Measurements from ENCODE around the gene EXOC5. TPM values are rescaled to one million over a fixed set of nuclear protein-coding genes. Genes with fewer than 3 reads are reported as not detected.

EXOC5 gene
- total RNA-seq, 1 donor: 107 TPM

DNA sequence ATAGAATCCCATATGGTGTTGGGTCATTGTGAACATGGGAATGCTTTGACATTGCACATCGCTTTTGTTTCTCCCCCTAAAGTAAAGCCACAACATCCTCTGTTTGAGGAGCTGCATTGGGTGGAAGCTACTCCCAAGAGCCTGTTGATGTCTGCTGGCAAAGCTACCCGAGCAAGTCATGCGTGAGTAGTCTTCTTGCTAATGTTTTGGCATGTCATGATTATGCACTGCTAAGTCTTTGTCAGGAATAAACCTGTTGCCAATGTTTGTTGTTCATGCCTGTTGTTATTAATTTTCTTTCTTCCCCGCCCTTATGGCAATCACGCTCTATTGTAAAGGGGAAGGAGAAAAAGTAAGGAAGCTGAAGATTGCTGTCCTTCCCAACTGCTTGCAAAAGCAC, 97.3 kb downstream of the EXOC5 start:
- DNase-seq (ENCODE audit: low read depth): no peak
- H3K4me3 ChIP-seq (ENCODE audit: low read depth, low read length): no peak overlapping the region
- TF ChIP-seq, protein P1, sequence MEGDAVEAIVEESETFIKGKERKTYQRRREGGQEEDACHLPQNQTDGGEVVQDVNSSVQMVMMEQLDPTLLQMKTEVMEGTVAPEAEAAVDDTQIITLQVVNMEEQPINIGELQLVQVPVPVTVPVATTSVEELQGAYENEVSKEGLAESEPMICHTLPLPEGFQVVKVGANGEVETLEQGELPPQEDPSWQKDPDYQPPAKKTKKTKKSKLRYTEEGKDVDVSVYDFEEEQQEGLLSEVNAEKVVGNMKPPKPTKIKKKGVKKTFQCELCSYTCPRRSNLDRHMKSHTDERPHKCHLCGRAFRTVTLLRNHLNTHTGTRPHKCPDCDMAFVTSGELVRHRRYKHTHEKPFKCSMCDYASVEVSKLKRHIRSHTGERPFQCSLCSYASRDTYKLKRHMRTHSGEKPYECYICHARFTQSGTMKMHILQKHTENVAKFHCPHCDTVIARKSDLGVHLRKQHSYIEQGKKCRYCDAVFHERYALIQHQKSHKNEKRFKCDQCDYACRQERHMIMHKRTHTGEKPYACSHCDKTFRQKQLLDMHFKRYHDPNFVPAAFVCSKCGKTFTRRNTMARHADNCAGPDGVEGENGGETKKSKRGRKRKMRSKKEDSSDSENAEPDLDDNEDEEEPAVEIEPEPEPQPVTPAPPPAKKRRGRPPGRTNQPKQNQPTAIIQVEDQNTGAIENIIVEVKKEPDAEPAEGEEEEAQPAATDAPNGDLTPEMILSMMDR (IDR thresholded peaks at IDR 0.05; ENCODE audit: insufficient read depth, low read depth, low read length): no peak

DNA sequence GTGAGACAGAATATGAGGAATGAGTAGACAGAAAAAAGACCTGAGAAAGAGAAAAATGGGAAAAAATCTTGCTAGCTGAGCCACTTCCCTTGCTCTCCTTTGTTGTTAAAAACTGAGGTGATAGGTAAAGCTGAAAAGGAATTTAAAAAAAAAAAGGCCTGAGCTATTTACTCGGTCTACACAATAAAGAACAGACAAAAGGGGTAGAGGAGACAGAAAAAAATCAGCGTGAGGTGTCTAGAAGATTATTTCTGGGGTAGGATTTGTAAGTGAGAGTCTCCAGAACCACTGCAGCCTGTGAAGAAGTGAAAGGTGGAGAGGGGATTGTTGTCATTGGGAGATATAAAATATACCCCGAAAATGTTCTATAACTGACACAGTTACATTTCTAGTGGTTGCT, 98.8 kb downstream of the EXOC5 start:
- DNase-seq (ENCODE audit: low read depth): no peak
- TF ChIP-seq, protein P1 (IDR thresholded peaks at IDR 0.05; ENCODE audit: insufficient read depth, low read depth, low read length): no peak
- H3K4me3 ChIP-seq (ENCODE audit: low read depth, low read length): no peak overlapping the region

- DNase-seq (ENCODE audit: low read depth): no peak
- TF ChIP-seq, protein P1 (IDR thresholded peaks at IDR 0.05; ENCODE audit: insufficient read depth, low read depth, low read length): no peak
- H3K4me3 ChIP-seq (ENCODE audit: low read depth, low read length): no peak overlapping the region
Measured at GRCh38 chr14:57168138-57168679, 100.5 kb downstream of the EXOC5 start.

DNA sequence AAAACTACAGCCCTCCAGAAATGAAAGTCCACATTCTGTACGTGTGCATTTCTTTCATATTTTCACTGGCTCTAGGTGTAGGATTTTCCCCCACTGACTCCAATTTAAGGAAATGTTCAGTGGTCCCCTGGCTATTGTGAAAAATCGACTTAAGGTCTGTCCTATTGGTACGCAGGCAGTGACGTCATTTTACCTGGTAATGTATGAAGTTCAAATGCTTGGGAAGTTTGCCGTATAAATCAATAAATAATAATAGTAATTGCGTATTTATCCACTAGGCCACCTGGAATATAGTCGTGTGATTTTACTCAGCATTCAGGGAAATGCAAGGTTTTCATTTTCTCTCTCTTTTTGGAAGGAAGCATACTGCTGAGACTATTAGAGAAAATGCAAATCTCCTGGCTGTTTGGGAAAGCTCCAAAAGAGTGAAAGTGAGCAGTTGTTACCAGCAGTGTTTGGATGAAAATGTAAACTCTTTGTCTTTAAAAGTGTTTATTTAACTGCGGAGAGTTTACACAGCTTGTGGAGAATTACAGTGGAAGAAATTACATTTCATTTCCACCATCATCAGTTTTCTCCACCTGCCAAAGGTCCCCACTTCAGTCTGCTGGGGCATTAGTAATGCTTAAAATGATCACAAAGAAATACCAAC, 107.0 kb downstream of the EXOC5 start:
- DNase-seq (ENCODE audit: low read depth): no peak
- no peak overlapping the region for H3K4me3 ChIP-seq (ENCODE audit: low read depth, low read length)
- TF ChIP-seq, protein P1 (IDR thresholded peaks at IDR 0.05; ENCODE audit: insufficient read depth, low read depth, low read length): no peak

- TF ChIP-seq, protein P1 (IDR thresholded peaks at IDR 0.05; ENCODE audit: insufficient read depth, low read depth, low read length): no peak
- no peak for DNase-seq (ENCODE audit: low read depth)
- H3K4me3 ChIP-seq (ENCODE audit: low read depth, low read length): no peak overlapping the region
Measured at GRCh38 chr14:57160333-57160732, 108.4 kb downstream of the EXOC5 start.

- TF ChIP-seq, protein P1 (IDR thresholded peaks at IDR 0.05; ENCODE audit: insufficient read depth, low read depth, low read length): no peak
- H3K4me3 ChIP-seq (ENCODE audit: low read depth, low read length): no peak overlapping the region
- DNase-seq (ENCODE audit: low read depth): no peak
Measured at GRCh38 chr14:57153286-57153685, 115.4 kb downstream of the EXOC5 start.

Other genes with a start within 250 kb of the EXOC5 start
- 18.7 and 44.9 TPM in 2 replicates for gene AP5M1, start 66 bp upstream of the EXOC5 start, total RNA-seq
- 16.1 and 27.2 TPM in 2 replicates for gene NAA30, start 121.7 kb upstream of the EXOC5 start, total RNA-seq
- not detected in 2 replicates for gene CCDC198, start 225.0 kb upstream of the EXOC5 start, total RNA-seq

Data from fibroblast of villous mesenchyme (primary cell).